Stomach smooth muscle (tissue), 2 donors: Measurements from ENCODE around the gene LMF1.
A peak's percentile ranks its signal among the peaks of the same experiment; 100 is the strongest.

ENCODE experiments used
- H3K27ac ChIP-seq: one replicate; pipeline ENCODE4 v1.7.0; 2013; ENCODE audit warnings: mild to moderate bottlenecking, low read length, inconsistent platforms
- H3K27me3 ChIP-seq, 2 donors: one replicate each; pipeline ENCODE4 v1.7.0; 2013; ENCODE audit warnings: low read length in 2 of 2; ENCODE audit not compliant: insufficient read depth in 2 of 2, control insufficient read depth in 1 of 2
- H3K36me3 ChIP-seq, 2 donors: one replicate each; pipeline ENCODE4 v1.7.0; 2013; ENCODE audit warnings: low read length in 2 of 2; ENCODE audit not compliant: control insufficient read depth in 2 of 2, insufficient read depth in 2 of 2
- H3K4me1 ChIP-seq: one replicate; pipeline ENCODE4 v1.7.0; 2013; ENCODE audit warnings: low read length; ENCODE audit not compliant: control insufficient read depth, insufficient read depth
- H3K4me3 ChIP-seq, 2 donors: one replicate each; pipeline ENCODE4 v1.7.0; 2013; ENCODE audit warnings: low read length in 2 of 2
- H3K9ac ChIP-seq, 2 donors: one replicate each; pipeline ENCODE4 v1.7.0; 2013; ENCODE audit warnings: low read length in 2 of 2, mild to moderate bottlenecking in 1 of 2
- H3K9me3 ChIP-seq, 2 donors: one replicate each; pipeline ENCODE4 v1.7.0; 2013; ENCODE audit warnings: low read length in 2 of 2; ENCODE audit not compliant: control insufficient read depth in 2 of 2
- donor health status: healthy.
- donor health status: Pancreatic carcinoma.

Gene LMF1

DNA sequence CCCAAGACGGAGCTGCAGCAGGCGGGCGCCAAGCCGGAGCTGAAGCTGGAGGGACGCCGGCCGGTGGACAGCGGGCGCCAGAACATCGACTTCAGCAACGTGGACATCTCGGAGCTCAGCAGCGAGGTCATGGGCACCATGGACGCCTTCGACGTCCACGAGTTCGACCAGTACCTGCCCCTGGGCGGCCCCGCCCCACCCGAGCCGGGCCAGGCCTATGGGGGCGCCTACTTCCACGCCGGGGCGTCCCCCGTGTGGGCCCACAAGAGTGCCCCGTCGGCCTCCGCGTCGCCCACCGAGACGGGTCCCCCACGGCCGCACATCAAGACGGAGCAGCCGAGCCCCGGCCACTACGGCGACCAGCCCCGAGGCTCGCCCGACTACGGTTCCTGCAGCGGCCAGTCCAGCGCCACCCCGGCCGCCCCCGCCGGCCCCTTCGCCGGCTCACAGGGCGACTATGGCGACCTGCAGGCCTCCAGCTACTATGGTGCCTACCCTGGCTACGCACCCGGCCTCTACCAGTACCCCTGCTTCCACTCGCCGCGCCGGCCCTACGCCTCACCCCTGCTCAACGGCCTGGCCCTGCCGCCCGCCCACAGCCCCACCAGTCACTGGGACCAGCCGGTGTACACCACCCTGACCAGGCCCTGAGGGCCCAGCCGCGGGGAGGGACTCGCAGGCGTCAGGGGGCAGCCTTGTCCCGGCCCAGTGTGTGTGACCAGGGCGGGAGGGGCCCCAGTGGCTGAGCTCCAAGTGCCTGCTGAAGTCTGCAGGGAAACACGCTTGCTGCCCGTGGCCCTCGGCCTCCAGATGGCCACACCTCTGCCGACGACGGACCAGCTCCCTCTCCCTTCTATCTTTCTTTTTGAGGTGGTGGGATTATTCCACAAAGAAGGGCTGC, 14.2 kb upstream of the LMF1 start:
- Histone ChIP-seq H3K27ac (no peak overlapping the region), H3K36me3 (no peaks in the 10 kb centered on the region), H3K9ac (no peak overlapping the region), H3K27me3 (peaks cover 21 to 35% of the 10 kb centered on the region in 2 donors), H3K4me1 (peaks cover 12% of the 10 kb centered on the region), H3K9me3 (no peaks in the 10 kb centered on the region), H3K4me3 (no peak overlapping the region)

- Histone ChIP-seq H3K27ac (no peak overlapping the region), H3K4me3 (no peak overlapping the region), H3K9ac (no peak overlapping the region), H3K27me3 (peaks cover 23 to 42% of the 10 kb centered on the region in 2 donors), H3K9me3 (no peaks in the 10 kb centered on the region), H3K36me3 (no peaks in the 10 kb centered on the region), H3K4me1 (peaks cover 13% of the 10 kb centered on the region)
Observed at GRCh38 chr16:984121-984694, 13.4 kb upstream of the LMF1 start.

- no peaks in the 10 kb centered on the region for H3K9me3 ChIP-seq
- peaks cover 26 to 44% of the 10 kb centered on the region in 2 donors for H3K27me3 ChIP-seq
- H3K4me1 ChIP-seq, result peaks cover 13% of the 10 kb centered on the region
- no peak overlapping the region for H3K9ac ChIP-seq
- no peaks in the 10 kb centered on the region for H3K36me3 ChIP-seq
- H3K27ac ChIP-seq, result no peak overlapping the region
- no peak overlapping the region for H3K4me3 ChIP-seq
Observed at GRCh38 chr16:983044-984030, 12.6 kb upstream of the LMF1 start.

- H3K36me3 ChIP-seq, result no peaks in the 10 kb centered on the region
- peaks cover 24 to 44% of the 10 kb centered on the region in 2 donors for H3K27me3 ChIP-seq
- peak overlapping the region in 1 of 2 donors; percentile 69 for H3K4me3 ChIP-seq
- H3K27ac ChIP-seq, result no peak overlapping the region
- H3K4me1 ChIP-seq, result peaks cover 17% of the 10 kb centered on the region
- H3K9me3 ChIP-seq, result no peaks in the 10 kb centered on the region
- H3K9ac ChIP-seq, result no peak overlapping the region
Observed at GRCh38 chr16:982145-983043, 11.6 kb upstream of the LMF1 start.

DNA sequence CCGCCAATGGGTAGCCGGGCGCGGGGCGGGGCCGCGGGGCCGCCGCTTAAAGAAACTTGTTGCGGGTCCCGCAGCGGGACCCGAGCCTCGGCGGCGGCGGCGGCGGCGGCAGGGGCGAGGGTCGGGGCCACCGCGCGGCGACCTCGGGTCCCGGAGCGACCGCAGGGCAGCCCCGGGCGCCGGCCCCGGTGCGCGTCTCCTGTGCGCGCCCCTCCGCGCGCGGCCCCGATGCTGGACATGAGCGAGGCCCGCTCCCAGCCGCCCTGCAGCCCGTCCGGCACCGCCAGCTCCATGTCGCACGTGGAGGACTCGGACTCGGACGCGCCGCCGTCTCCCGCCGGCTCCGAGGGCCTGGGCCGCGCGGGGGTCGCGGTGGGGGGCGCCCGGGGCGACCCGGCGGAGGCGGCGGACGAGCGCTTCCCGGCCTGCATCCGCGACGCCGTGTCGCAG, 10.9 kb upstream of the LMF1 start, which contains the start of gene SOX8:
Gene SOX8, plus strand, starts transcription at position 76 of the 450 bp plus-strand sequence. Its CDS starts 153 bp downstream, at position 229.
- peaks cover 24 to 42% of the 10 kb centered on the region in 2 donors for H3K27me3 ChIP-seq

GRCh38 chr16:980595-980854, 9.7 kb upstream of the LMF1 start:
- no peak overlapping the region for H3K9ac ChIP-seq
- H3K4me3 ChIP-seq, result peak overlapping the region; percentile 25 to 69
- no peaks in the 10 kb centered on the region for H3K9me3 ChIP-seq
- H3K4me1 ChIP-seq, result peaks cover 29% of the 10 kb centered on the region
- peaks cover 22 to 36% of the 10 kb centered on the region in 2 donors for H3K27me3 ChIP-seq
- no peak overlapping the region for H3K27ac ChIP-seq
- no peaks in the 10 kb centered on the region for H3K36me3 ChIP-seq

More for the DNA sequence above, 10.9 kb upstream of the LMF1 start, which contains the start of gene SOX8:
- Histone ChIP-seq H3K4me1 (peaks cover 24% of the 10 kb centered on the region), H3K4me3 (peak within 1 kb of the TSS; percentile 25 to 69), H3K36me3 (no peaks in the 10 kb centered on the region), H3K9me3 (no peaks in the 10 kb centered on the region), H3K9ac (no peak within 1 kb of the TSS), H3K27ac (no peak within 1 kb of the TSS)

GRCh38 chr16:979859-980594, 9.2 kb upstream of the LMF1 start:
- no peaks in the 10 kb centered on the region for H3K9me3 ChIP-seq
- no peak overlapping the region for H3K9ac ChIP-seq
- H3K36me3 ChIP-seq, result no peaks in the 10 kb centered on the region
- H3K4me1 ChIP-seq, result peaks cover 29% of the 10 kb centered on the region
- H3K27me3 ChIP-seq, result peaks cover 22 to 36% of the 10 kb centered on the region in 2 donors
- H3K4me3 ChIP-seq, result peak overlapping the region; percentile 25 to 69
- H3K27ac ChIP-seq, result no peak overlapping the region

GRCh38 chr16:979147-979546, 8.4 kb upstream of the LMF1 start:
- Histone ChIP-seq H3K36me3 (no peaks in the 10 kb centered on the region), H3K4me3 (no peak overlapping the region), H3K9me3 (no peaks in the 10 kb centered on the region), H3K4me1 (peaks cover 29% of the 10 kb centered on the region), H3K27ac (no peak overlapping the region), H3K9ac (no peak overlapping the region), H3K27me3 (peaks cover 22 to 36% of the 10 kb centered on the region in 2 donors)

- H3K9ac ChIP-seq, result no peak overlapping the region
- peaks cover 22 to 33% of the 10 kb centered on the region in 2 donors for H3K27me3 ChIP-seq
- H3K4me3 ChIP-seq, result no peak overlapping the region
- no peaks in the 10 kb centered on the region for H3K9me3 ChIP-seq
- peaks cover 29% of the 10 kb centered on the region for H3K4me1 ChIP-seq
- H3K36me3 ChIP-seq, result no peaks in the 10 kb centered on the region
- no peak overlapping the region for H3K27ac ChIP-seq
Observed at GRCh38 chr16:978403-978802, 7.6 kb upstream of the LMF1 start.
